Astrocyte of the spinal cord (primary cell): ENCODE data around the gene ARHGEF1.

Experiments used
- DNase-seq: peaks from one replicate; pipeline ENCODE4 v3.0.0; 2011; ENCODE audit warnings: low read depth, low spot score
- H3K4me3 ChIP-seq: 2 replicates; pipeline ENCODE4 v1.5.1; 2011; ENCODE audit warnings: low read depth, mild to moderate bottlenecking, low read length, moderate library complexity
- in situ Hi-C: cut with HindIII; loops from 2 replicates; pipeline ENCODE4 v1.10.0; 2017; ENCODE audit warnings: low sequenced_read_pairs
- TF ChIP-seq, protein P1 (sequence below): IDR thresholded peaks from 2 replicates; pipeline ENCODE4 v1.5.1; 2012; ENCODE audit warnings: low read depth, mild to moderate bottlenecking, low read length, inconsistent platforms

ARHGEF1 gene

DNA sequence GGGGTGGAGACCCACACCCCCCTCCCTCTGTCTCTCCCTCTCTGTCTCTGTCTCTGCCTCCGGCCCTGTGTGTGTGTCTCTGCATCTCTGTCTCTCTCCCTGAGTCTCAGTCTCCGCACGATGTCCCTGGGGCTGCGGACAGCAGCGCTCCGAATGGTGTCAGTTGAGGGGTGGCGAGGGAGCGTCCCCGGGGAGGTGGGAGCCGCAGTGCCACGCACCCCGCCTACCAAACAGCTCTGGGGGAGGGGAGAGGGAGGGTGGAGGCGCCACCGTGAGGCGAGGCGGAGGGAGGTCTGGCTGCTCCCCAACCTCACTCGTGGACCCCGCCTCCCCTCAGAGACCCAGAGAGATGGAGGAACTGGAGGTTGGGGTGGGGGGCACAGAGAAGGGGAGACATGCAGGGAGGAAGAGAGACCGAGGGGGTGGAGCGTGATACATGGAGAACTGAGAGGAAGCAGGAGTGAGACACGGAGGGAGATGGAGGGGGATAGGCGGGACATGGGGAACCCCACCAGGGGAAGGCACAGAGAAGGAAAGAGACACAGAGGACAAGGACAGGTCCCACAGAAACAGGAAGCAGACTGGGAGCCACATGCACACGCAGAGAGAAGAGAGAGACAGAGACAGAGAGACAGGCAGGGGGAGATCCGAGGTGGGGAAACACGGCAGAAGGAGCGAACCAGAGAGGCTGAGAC lies 38.0 kb downstream of the ARHGEF1 start:
- in situ Hi-C loops: no loop called here
- no peak for DNase-seq
- TF ChIP-seq, protein P1, sequence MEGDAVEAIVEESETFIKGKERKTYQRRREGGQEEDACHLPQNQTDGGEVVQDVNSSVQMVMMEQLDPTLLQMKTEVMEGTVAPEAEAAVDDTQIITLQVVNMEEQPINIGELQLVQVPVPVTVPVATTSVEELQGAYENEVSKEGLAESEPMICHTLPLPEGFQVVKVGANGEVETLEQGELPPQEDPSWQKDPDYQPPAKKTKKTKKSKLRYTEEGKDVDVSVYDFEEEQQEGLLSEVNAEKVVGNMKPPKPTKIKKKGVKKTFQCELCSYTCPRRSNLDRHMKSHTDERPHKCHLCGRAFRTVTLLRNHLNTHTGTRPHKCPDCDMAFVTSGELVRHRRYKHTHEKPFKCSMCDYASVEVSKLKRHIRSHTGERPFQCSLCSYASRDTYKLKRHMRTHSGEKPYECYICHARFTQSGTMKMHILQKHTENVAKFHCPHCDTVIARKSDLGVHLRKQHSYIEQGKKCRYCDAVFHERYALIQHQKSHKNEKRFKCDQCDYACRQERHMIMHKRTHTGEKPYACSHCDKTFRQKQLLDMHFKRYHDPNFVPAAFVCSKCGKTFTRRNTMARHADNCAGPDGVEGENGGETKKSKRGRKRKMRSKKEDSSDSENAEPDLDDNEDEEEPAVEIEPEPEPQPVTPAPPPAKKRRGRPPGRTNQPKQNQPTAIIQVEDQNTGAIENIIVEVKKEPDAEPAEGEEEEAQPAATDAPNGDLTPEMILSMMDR: no peak
- H3K4me3 ChIP-seq: no peak overlapping the region

DNA sequence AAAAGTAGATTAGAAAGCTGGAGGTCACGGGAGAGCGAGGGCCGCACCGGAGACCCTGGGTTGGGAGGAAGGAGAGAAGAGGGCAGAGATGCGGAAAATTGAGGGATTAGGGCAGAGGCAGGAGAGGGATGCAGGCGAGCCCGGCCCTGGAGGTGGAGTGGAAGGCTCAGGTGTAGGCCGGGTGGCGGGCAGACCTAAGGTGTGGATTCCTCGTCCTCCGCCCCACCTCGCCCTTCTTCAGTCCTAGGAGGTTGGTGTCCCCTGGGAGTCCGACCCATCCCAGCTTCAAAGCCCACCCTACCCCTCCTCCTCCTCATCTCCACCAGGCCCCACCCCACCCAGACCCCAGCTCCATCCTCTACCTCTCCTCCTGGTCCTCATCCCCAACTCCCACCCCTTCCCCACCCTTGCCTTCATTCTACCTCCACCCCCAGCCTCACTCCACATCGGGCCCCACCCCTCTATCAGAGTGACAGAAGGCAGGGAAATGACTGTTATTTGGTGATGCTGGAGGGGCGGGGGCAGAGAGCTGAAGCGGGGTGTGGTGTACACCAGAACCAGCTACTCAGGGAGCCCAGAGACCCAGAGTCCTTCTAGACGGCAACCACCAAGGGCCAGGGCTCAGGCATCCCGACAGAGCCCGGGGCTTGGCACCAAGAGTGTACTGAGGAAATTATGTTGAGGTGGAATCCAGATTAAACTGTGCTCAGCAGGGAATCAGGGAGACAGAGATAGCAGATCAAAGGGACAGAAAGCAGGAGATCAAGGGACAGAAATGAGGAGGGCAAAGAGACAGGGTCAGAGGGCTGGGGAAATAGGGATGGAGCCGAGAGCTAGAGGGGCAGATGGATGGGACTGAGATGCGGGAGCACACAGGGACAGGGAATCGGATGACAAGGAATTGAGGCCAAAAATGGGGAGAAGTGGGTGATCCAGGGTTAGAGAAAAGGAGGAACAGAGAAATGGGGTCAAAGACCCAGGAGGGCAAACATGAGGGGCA lies 38.9 kb downstream of the ARHGEF1 start:
- DNase-seq: no peak
- TF ChIP-seq, protein P1: no peak
- in situ Hi-C loops: no loop called here
- no peak overlapping the region for H3K4me3 ChIP-seq

- H3K4me3 ChIP-seq: no peak overlapping the region
- DNase-seq: no peak
- TF ChIP-seq, protein P1: no peak
- in situ Hi-C loops: no loop called here
Measured at GRCh38 chr19:41922585-41922984, 39.6 kb downstream of the ARHGEF1 start.

- in situ Hi-C loops: no loop called here
- TF ChIP-seq, protein P1: no peak
- DNase-seq: no peak
Measured at GRCh38 chr19:41923045-41923788, 40.2 kb downstream of the ARHGEF1 start.

DNA sequence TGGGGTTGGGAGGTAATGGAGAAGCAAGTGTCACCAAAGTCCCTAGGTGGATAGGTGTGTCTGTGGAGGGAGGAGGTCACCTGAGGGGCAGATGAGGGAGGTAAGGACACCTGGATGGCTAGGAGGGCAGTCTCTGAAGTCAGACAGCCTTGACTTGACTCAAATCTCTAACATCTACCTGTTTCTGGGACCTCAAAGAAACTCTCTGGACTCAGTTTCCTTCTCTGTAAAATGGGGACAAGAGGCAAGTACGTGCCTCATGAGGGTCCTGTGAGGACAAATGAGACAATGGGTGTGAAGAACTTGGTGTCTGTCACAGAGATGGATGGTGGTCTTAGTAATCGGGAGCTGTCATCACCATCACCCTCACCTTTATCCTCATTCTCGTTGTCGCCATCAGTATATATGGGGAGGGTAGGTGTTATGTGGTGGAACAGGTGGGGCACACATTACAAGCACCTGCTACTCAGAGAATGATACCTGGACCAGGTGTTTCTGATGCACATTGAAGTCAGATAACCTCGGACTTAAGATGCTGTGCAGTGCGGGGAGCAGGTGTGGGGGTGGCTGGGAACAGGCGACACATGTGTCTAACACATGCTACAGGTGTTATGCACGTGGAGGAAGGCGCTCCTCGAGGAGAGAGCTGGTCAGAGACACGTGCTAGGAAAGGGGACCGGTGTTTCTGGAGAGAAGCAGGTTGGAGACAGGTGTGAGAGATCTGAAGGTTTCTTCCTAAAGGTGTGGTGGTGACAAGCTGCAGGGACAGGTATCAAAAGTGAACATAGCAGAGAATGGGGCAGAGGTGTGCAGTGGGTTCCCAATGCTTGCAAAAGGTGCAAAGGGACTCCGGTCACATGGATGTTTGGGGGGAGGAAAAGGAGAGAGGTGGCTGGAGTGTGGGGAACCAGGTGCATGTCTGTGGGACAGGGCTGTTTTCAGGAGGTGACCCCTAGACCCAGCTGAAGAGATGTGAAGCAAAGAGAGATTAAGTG lies 41.5 kb downstream of the ARHGEF1 start:
- DNase-seq: no peak
- no peak overlapping the region for H3K4me3 ChIP-seq
- in situ Hi-C loops: no loop called here
- TF ChIP-seq, protein P1: no peak

More at GRCh38 chr19:41923045-41923788, 40.2 kb downstream of the ARHGEF1 start:
- no peak overlapping the region for H3K4me3 ChIP-seq
